Peyer's patch (tissue), 4 donors: ENCODE data around the gene SLC25A6.

ENCODE experiments used
- CTCF ChIP-seq, 6 experiments: fragments of 450-650 bp in 4 of 6; fragments of 200-600 bp in 2 of 6; sonication (generic) in 1 of 6; IDR thresholded peaks; one replicate each; pipeline ENCODE4 v1.5.1; 2017 to 2019; ENCODE audit warnings: antibody characterized with exemption in 6 of 6, mild to moderate bottlenecking in 3 of 6, moderate library complexity in 1 of 6
- POLR2A ChIP-seq, 2 donors: fragments of 450-650 bp; IDR thresholded peaks; one replicate each; pipeline ENCODE4 v1.5.1; 2017; ENCODE audit warnings: antibody characterized with exemption in 2 of 2, mild to moderate bottlenecking in 2 of 2, moderate library complexity in 2 of 2

- TF ChIP-seq POLR2A (IDR thresholded peaks at IDR 0.05) (no peak), CTCF (IDR thresholded peaks at IDR 0.05) (no peak)
Observed at GRCh38 chrX:1407035-1407434, 15.1 kb upstream of the SLC25A6 start.
